ENCODE measurements around the gene AGMAT. TPM values are rescaled to one million over a fixed set of nuclear protein-coding genes. Genes with fewer than 3 reads are reported as not detected.

Gene AGMAT
- total RNA-seq, 1 donor from 2014 or later: 0.41 TPM

GRCh38 chr1:15540186-15540585, 44.7 kb downstream of the AGMAT start:
- Histone ChIP-seq H3K27ac (ENCODE audit: low read depth, low read length) (no peak overlapping the region), H3K4me1 (ENCODE audit: insufficient read depth, low read length) (peaks cover 15% of the 10 kb centered on the region), H4K20me1 (ENCODE audit: insufficient read depth, low read length) (no peaks in the 10 kb centered on the region), H3K9me3 (ENCODE audit: insufficient read depth, low read depth, low read length) (no peaks in the 10 kb centered on the region), H3K4me2 (ENCODE audit: low read length) (no peak overlapping the region), H3K27me3 (ENCODE audit: insufficient read depth, low read length) (no peaks in the 10 kb centered on the region), H3K79me2 (ENCODE audit: insufficient read depth, low read length) (no peaks in the 10 kb centered on the region), H2AFZ (ENCODE audit: low read depth, low read length) (no peak overlapping the region), H3K9ac (ENCODE audit: low read length) (no peak overlapping the region), H3K36me3 (ENCODE audit: insufficient read depth, low read length) (peaks cover 40% of the 10 kb centered on the region), H3K4me3 (ENCODE audit: insufficient read depth, low read depth, low read length) (no peak overlapping the region)
- Mint-ChIP-seq H3K9me3 (ENCODE audit: unreplicated experiment) (no peaks in the 10 kb centered on the region), H3K4me1 (ENCODE audit: low read depth, unreplicated experiment) (peaks cover 20% of the 10 kb centered on the region), H3K27ac (ENCODE audit: unreplicated experiment) (peak overlapping the region; percentile 82), H3K4me3 (ENCODE audit: unreplicated experiment) (no peak overlapping the region), H3K36me3 (ENCODE audit: low read depth, unreplicated experiment) (peaks cover 11% of the 10 kb centered on the region), H3K27me3 (ENCODE audit: low read depth, unreplicated experiment) (no peaks in the 10 kb centered on the region)
- TF ChIP-seq CTCF (IDR thresholded peaks at IDR 0.05; ENCODE audit: insufficient read depth, low read depth, low read length) (no peak), EZH2 (IDR thresholded peaks at IDR 0.05; ENCODE audit: insufficient read depth, low read length) (no peak)
- FAIRE-seq (no peak), DNase-seq (ENCODE audit: low read depth) (peak; percentile 65)

- Histone ChIP-seq H3K4me1 (ENCODE audit: insufficient read depth, low read length) (peaks cover 10% of the 10 kb centered on the region), H3K9me3 (ENCODE audit: insufficient read depth, low read depth, low read length) (no peaks in the 10 kb centered on the region), H3K79me2 (ENCODE audit: insufficient read depth, low read length) (no peaks in the 10 kb centered on the region), H4K20me1 (ENCODE audit: insufficient read depth, low read length) (no peaks in the 10 kb centered on the region), H3K27me3 (ENCODE audit: insufficient read depth, low read length) (no peaks in the 10 kb centered on the region), H3K27ac (ENCODE audit: low read depth, low read length) (no peak overlapping the region), H2AFZ (ENCODE audit: low read depth, low read length) (no peak overlapping the region), H3K36me3 (ENCODE audit: insufficient read depth, low read length) (peaks cover 33% of the 10 kb centered on the region), H3K9ac (ENCODE audit: low read length) (no peak overlapping the region), H3K4me3 (ENCODE audit: insufficient read depth, low read depth, low read length) (no peak overlapping the region), H3K4me2 (ENCODE audit: low read length) (no peak overlapping the region)
- DNase-seq (ENCODE audit: low read depth): no peak
- peaks cover 17% of the 10 kb centered on the region for H3K4me1 Mint-ChIP-seq (ENCODE audit: low read depth, unreplicated experiment)
- FAIRE-seq: no peak
- no peaks in the 10 kb centered on the region for H3K27me3 Mint-ChIP-seq (ENCODE audit: low read depth, unreplicated experiment)
- H3K36me3 Mint-ChIP-seq (ENCODE audit: low read depth, unreplicated experiment): peaks cover 11% of the 10 kb centered on the region
- H3K4me3 Mint-ChIP-seq (ENCODE audit: unreplicated experiment): no peak overlapping the region
- H3K27ac Mint-ChIP-seq (ENCODE audit: unreplicated experiment): no peak overlapping the region
- TF ChIP-seq EZH2 (IDR thresholded peaks at IDR 0.05; ENCODE audit: insufficient read depth, low read length) (no peak), CTCF (IDR thresholded peaks at IDR 0.05; ENCODE audit: insufficient read depth, low read depth, low read length) (no peak)
- H3K9me3 Mint-ChIP-seq (ENCODE audit: unreplicated experiment): no peaks in the 10 kb centered on the region
These were observed 46.1 kb downstream of the AGMAT start for GRCh38 chr1:15538771-15539170.

GRCh38 chr1:15531682-15532081, 53.2 kb downstream of the AGMAT start:
- Mint-ChIP-seq H3K36me3 (ENCODE audit: low read depth, unreplicated experiment) (peaks cover 6% of the 10 kb centered on the region), H3K9me3 (ENCODE audit: unreplicated experiment) (no peaks in the 10 kb centered on the region), H3K27me3 (ENCODE audit: low read depth, unreplicated experiment) (no peaks in the 10 kb centered on the region), H3K27ac (ENCODE audit: unreplicated experiment) (no peak overlapping the region), H3K4me3 (ENCODE audit: unreplicated experiment) (no peak overlapping the region), H3K4me1 (ENCODE audit: low read depth, unreplicated experiment) (no peaks in the 10 kb centered on the region)
- TF ChIP-seq EZH2 (IDR thresholded peaks at IDR 0.05; ENCODE audit: insufficient read depth, low read length) (no peak), CTCF (IDR thresholded peaks at IDR 0.05; ENCODE audit: insufficient read depth, low read depth, low read length) (no peak)
- DNase-seq (ENCODE audit: low read depth): no peak
- Histone ChIP-seq H4K20me1 (ENCODE audit: insufficient read depth, low read length) (peaks cover 5% of the 10 kb centered on the region), H3K79me2 (ENCODE audit: insufficient read depth, low read length) (peaks cover 27% of the 10 kb centered on the region), H3K27me3 (ENCODE audit: insufficient read depth, low read length) (no peaks in the 10 kb centered on the region), H2AFZ (ENCODE audit: low read depth, low read length) (no peak overlapping the region), H3K36me3 (ENCODE audit: insufficient read depth, low read length) (peaks cover 9% of the 10 kb centered on the region), H3K9ac (ENCODE audit: low read length) (no peak overlapping the region), H3K9me3 (ENCODE audit: insufficient read depth, low read depth, low read length) (no peaks in the 10 kb centered on the region), H3K4me3 (ENCODE audit: insufficient read depth, low read depth, low read length) (no peak overlapping the region), H3K4me1 (ENCODE audit: insufficient read depth, low read length) (peaks cover 6% of the 10 kb centered on the region), H3K4me2 (ENCODE audit: low read length) (no peak overlapping the region), H3K27ac (ENCODE audit: low read depth, low read length) (no peak overlapping the region)
- FAIRE-seq: no peak
